Renal pelvis (tissue), 4 donors: ENCODE results near the gene SHISA7. TPM values are rescaled to one million over a fixed set of nuclear protein-coding genes. Genes with fewer than 3 reads are reported as not detected.
A peak's percentile ranks its signal among the peaks of the same experiment; 100 is the strongest.
"Not testable (repeated sequence)": the region's sequence is repeated elsewhere in the genome, so short reads cannot be mapped to it uniquely, and the experiment has no call there.

Experiments
- DNase-seq: peaks from one replicate; pipeline ENCODE4 v3.0.0-alpha.2; 2013
- polyA plus RNA-seq, 3 donors: library from polyadenylated mRNA; unstranded; fragments of 120-200 nt; gene quantifications; one replicate each; pipeline ENCODE4 v1.2.1, GENCODE V29; 2013; ENCODE audit not compliant: insufficient read length in 3 of 3

Gene SHISA7
- polyA plus RNA-seq, 3 donors: 0.10 to 0.31 (median 0.26) TPM

DNA sequence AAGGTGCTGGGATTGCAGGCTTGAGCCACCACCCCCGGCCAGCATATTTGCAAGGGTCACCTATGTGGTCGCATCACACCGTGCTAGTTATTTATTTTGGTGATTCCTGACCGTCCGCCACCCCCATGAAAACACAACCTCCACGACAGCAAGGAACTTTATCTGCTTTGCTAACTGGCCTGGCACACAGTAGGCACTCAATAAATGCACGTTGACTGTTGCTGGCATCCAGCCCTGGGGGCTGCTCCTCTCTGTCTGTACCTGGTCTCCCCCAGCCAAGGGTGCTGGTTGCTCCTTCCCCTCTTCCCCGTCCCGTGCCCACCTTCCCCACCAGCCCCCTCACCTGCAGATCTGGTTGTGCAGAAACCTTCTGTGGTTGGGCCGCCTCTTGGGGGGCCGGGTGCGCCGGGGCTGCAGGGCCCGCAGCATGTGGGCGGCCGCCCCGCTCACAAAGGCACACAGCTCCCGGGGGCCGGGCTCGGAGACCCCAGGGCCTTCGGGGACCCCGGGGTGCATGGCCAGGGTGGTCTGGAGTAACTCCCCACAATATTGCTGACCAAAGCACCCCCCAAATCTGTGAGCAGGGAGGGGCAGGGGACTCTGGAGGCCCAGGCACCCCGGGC is 21.1 kb upstream of the SHISA7 start:
- DNase-seq: no peak

DNA sequence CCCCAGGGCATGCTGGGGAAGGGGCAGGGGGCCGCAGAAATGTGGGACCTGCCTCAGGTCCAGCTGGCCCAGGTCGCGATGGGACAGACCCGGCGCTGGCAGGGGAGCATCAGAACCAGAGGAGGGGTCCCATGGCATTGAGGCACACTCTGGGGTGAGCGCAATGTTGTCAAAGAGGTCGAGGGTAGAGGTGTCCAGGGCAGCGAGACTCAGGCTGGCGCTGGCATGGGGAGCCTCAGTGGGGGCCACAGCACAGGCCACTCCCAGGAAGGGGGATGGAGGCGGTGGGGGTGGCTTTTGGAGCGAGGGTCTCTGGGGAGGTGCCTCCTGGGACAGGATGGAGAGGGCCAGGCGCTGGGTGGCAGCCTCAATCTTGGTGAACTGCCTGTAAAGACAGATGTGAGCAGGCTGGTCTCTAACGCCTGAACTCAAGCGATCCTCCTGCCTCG is 20.5 kb upstream of the SHISA7 start:
- DNase-seq: no peak

DNA sequence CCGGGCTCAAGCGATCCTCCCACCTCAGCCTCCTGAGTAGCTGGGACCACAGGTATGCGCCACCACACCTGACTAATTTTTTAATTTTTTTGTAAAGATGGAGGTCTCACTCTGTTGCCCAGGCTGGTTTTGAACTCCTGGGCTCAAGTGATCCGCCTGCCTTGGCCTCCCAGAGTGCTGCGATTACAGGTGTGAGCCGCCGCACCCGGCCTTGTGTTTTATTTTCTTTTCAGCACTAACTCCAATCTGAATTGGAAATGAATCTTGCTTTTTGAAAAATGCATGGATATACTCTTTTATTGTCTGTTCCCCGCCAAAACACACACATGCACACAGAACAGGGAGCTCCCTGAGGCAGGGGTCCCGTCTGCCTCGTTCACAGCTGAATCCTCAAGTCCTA is 19.6 kb upstream of the SHISA7 start:
- DNase-seq: no peak

DNA sequence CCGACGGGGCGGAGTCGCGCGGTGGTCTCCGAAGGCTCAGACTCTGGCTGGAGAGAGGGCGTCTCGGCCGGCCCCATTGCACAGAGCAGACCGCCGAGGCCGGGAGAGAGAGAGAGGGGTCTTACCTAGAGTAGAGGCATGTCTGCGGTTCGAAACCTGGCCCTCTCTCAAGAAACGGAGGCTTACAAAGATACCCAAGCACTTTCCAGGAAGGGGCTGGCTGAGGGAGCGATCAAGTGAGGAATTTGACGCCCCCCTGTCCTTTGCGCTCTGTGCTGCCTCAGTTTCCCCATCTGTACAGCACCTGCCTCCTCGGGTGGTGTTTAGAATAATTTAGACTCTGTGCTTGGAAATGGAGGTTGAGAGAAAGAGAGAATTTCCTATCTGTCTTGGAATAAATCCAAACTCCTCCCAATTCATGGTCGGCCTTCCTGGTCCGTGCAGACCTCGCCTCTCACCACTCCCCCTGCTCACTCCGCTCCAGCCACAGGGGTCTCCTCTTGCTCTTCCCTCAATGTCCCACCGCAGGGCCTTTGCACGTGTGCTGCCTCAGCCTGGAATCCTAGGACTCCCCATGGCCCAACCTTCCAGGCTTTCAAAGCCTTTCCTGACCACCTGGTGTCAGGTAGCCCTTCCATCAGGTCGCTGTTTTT is 19.0 kb upstream of the SHISA7 start:
- no peak for DNase-seq

DNA sequence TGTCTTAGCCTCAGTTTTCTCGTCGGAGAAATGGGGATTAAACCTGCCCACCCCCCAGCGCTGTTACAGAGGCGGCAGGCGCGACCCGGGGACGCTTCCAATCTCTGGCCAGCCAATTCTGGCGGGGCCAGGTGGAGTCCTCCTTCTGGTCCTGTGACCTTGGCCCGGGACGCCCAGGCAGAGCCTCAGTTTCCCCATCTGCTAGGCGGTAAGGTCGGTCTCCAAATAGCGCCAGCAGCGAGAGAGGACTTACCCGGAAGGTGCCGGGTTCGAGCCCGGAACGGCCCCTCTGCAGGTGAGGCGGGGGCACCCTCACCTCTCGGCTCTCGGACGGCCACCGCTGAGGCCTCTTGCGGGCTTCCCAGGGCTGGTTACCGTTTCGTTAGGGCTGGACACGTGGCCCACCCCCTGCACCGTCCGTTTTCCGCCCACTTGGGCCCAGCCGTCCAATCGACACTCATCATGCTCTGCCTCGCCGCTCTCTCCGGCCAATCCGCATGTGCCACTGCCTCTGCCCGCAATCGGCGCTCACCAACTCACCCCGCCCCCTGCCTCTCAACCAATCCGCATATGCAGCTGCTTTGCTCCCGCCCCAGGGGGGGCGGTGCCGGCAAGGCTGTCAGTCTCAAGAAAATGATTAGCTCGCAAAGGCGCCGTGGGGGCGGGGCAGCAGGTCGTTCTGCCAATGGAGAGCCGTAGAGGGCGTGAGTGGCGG is 18.3 kb upstream of the SHISA7 start, which contains the start of gene ISOC2:
Gene ISOC2 (minus strand): TSS at position 384 of the 715 bp plus-strand sequence. CDS start 5,156 bp downstream, outside the sequence.
- peak; percentile 100 for DNase-seq

- no peak for DNase-seq
Measured at GRCh38 chr19:55460670-55461258, 17.7 kb upstream of the SHISA7 start.

- no peak for DNase-seq
Measured at GRCh38 chr19:55459950-55460657, 17.0 kb upstream of the SHISA7 start.

DNA sequence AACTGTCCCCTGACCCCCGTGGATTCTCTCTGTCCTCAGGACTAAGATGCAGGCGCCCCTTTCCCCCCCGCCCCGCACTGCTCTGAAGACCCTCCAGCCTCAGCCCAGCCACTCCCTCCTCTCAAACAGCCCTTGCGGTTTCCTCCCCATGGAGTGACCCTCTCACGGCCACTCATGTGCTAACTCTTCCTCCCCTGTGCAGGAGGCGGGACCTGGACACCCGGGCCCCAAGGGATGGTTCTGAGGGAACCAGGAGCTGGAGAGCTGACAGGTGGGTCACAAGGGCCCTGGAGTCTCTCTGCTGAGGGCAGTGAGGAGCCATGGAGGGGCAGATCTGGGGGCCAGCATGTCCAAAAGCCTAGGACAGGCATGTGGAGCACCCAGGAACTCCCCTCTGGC is 16.4 kb upstream of the SHISA7 start:
- DNase-seq: no peak

GRCh38 chr19:55457683-55458457 is 14.8 kb upstream of the SHISA7 start:
- DNase-seq: no peak

DNA sequence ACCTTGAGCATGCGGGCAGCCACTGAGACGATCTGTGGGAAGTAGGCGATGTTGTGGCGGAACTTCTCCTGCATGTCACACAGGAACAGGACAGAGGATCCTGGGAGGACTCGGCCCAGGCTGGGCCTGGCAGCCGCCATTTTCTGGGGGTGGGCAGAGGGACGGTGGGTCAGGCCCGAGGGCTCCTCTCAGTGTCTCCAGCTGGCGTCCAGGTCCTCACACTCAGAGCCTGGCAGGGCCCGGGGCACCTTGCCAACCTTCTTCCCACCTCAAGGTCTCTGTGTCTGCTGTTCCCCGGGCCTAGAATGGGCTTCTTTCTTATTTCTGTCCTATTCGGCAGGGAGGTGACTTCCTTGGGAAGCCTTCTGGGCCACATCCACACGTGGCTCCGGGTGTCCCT is 13.2 kb upstream of the SHISA7 start:
- no peak for DNase-seq

GRCh38 chr19:55455576-55456235 is 12.6 kb upstream of the SHISA7 start:
- DNase-seq: no peak

- DNase-seq: no peak
Measured at GRCh38 chr19:55454787-55455243, 11.7 kb upstream of the SHISA7 start.

DNA sequence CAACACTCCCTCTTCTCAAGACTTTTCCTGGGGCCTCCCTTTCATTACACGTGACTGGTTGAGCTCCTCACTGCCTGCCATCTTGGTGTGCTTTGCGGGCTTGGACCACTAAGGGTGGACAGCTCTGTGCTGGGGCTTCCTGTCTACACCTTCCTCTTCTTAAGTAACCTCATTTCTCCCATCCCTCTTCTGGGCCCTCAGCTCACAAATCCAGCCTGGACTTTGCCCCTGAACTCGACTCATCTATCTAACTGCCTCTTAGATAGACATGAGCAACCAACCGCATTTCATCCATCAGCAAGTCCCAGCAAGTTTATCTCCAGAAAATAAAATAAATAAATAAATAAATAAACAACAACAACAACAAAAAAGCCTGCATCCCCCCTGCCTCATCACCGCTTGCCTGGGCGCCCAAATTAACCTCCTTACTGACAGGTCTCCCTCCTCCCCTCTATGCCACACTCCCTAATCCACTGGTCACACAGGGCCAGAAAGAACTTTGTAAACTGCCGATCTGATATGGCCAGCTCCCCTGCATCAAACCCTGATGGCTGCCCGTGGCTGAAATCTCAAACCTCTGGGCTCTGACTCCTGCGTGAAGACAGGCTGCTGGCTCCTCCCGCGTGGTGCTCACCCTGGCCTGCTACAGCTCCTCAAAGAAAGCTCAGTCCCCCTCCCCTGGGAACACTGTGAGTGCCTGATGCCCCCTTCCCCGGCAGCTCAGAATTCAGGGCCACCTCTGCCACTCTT is 10.6 kb upstream of the SHISA7 start:
- DNase-seq: no peak

- DNase-seq: peak; percentile 90
Measured at GRCh38 chr19:55452749-55453346, 9.7 kb upstream of the SHISA7 start.

DNA sequence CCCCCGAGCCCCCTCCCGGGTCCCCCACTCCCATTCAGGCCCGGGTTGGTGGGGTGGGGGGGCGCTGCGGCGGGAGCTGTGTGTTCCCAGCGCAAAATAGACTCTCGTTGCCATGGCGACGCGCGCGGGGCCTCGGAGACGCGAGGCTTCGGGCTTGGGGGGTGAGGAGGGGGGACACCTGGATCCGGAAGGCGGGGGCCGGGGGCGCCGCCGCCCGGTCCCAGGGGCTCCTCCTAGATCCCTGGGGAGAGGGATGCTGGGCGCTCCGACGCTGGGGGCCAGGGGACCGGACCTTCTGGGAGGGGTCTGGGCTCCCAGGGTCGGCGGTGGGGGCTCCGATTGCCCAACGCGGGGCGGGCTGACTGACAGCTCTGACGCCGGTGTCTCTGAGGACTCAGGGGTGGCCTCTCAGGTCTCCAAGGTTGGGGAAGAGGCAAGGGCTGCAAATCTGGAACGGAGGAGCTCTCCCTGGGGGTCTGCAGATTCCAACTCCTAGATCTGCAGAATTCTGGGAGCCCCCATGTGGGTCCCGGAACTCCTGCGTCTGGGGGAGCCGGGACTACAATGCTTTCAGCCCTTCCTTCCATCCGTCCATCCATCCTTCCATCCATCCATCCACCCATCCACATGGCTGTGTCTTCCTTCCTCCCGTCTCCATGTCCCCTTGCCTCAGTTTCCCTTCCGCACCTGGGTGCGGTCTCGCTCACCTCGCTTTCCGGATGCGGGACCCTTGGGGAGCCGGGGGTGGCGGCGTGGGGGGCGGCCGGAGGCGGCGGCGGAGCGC is 9.1 kb upstream of the SHISA7 start:
- DNase-seq: no peak

DNA sequence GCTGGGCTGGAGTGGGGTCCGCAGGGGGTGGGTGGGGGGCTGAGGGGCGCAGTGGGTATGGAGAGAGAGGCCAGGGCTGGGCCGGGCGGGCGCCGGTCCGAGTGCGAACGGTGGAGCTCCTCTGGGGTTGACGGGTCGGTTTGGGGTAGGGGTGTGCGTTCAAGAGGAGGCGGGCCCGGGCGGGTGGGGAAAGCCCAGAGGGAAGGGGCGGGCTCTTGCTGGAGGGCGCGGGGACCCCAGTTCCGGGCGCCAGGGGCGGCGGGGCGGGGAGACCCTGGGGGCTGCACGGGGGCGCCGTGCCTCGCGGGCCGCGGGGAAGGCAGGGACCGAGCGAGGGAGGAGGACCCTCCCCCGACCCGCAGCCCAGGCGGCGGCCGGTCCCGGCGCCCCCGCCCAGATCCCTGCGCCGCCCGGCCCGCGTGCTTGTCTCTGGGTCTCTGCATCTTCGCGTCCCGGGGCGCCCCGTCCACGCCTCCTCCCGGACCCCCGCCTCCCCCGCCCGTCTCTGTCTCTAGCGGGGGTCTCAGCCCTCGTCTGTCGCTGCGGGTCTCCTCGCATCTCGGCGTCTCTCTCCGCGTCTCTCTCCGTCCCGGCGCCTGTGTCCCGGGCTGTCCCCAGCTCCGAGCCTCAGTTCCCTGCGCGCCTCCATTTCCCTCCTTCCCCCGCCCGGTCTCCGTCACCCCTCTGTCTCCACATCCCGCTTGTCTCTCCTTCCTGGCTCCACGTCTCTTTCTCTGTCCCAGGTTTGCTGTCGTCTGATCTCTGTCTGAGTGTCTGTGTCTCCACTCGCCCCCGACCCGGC is 8.3 kb upstream of the SHISA7 start:
- DNase-seq: no peak

DNA sequence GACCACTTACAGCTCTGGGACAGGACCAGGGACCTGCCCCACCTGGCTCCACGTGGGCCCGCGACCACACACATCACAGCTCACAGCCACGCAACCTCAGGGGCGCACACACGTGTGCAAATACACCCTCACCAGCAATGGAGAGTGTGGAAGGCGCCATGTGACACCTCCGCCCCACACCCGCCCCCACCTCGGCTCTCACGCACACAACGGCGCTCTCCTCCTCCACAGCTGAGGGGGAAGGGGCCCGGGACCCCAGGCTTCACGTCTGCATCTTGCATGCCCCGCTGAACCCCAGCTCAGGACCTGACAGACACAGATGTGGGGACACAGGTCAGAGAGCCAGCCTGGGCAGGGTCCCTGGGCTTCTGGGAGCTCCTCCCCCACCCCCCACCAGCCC is 6.4 kb upstream of the SHISA7 start:
- no peak for DNase-seq

DNA sequence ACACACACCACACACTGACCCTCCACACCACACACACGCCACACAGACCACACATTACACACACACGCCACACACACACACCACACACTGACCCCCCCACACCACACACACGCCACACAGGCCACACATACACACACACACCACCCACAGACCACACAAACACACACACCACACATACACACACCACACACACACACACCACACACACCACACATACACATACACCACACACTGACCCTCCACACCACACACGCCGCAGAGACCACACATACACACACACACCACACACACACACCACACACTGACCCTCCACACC is 5.0 kb upstream of the SHISA7 start:
- DNase-seq: not testable (repeated sequence)
